HepG2 (cell line): ENCODE measurements around the gene LINGO3. TPM values are rescaled to one million over a fixed set of nuclear protein-coding genes. Genes with fewer than 3 reads are reported as not detected.

ENCODE experiments used
- GPBP1L1 ChIP-seq: sonication (generic); formaldehyde crosslinking; IDR thresholded peaks from 2 replicates; pipeline ENCODE4 v1.5.0; 2020; ENCODE audit warnings: mild to moderate bottlenecking, missing genetic modification reagents
- HNRNPH1 ChIP-seq: fragments of 200-400 bp; formaldehyde crosslinking; optimal IDR thresholded peaks from 2 replicates; pipeline ENCODE3; 2017; ENCODE audit warnings: mild to moderate bottlenecking, low read depth, low read length
- LRRFIP1 ChIP-seq: sonication (generic); formaldehyde crosslinking; conservative IDR thresholded peaks from 2 replicates; pipeline ENCODE4 v1.4.0; 2020; ENCODE audit warnings: missing genetic modification reagents
- MLLT10 ChIP-seq: sonication (generic); formaldehyde crosslinking; IDR thresholded peaks from 2 replicates; pipeline ENCODE4 v1.4.0; 2020; ENCODE audit warnings: missing genetic modification reagents
- NAIF1 ChIP-seq: sonication (generic); formaldehyde crosslinking; IDR thresholded peaks from 2 replicates; pipeline ENCODE4 v1.5.0; 2020; ENCODE audit warnings: mild to moderate bottlenecking, missing genetic modification reagents, borderline replicate concordance
- NFKBIZ ChIP-seq: IDR thresholded peaks from 2 replicates; pipeline ENCODE4 v1.6.1; 2018; ENCODE audit warnings: missing genetic modification reagents, missing compliant biosample characterization
- NFYC ChIP-seq: IDR thresholded peaks from 2 replicates; pipeline ENCODE4 v1.6.1; 2016; ENCODE audit warnings: missing genetic modification reagents, missing compliant biosample characterization
- NPAS2 ChIP-seq: sonication (generic); formaldehyde crosslinking; IDR thresholded peaks from 2 replicates; pipeline ENCODE4 v1.8.0; 2022; ENCODE audit warnings: mild to moderate bottlenecking, missing genetic modification reagents, borderline replicate concordance
- SALL2 ChIP-seq: sonication (generic); formaldehyde crosslinking; IDR thresholded peaks from 2 replicates; pipeline ENCODE4 v1.8.1; 2023; ENCODE audit warnings: mild to moderate bottlenecking, missing genetic modification reagents, inconsistent platforms
- SKIL ChIP-seq: sonication (generic); formaldehyde crosslinking; IDR thresholded peaks from 2 replicates; pipeline ENCODE4 v1.8.0; 2022; ENCODE audit warnings: missing genetic modification reagents, mild to moderate bottlenecking, moderate library complexity, borderline replicate concordance
- SMARCC2 ChIP-seq: fragments of 450-650 bp; IDR thresholded peaks from 2 replicates; pipeline ENCODE4 v1.6.1; 2017; ENCODE audit warnings: antibody characterized with exemption, mild to moderate bottlenecking
- SNAPC5 ChIP-seq: sonication (generic); formaldehyde crosslinking; IDR thresholded peaks from 2 replicates; pipeline ENCODE4 v1.8.1; 2023; ENCODE audit warnings: mild to moderate bottlenecking, missing genetic modification reagents, borderline replicate concordance
- SP140L ChIP-seq: sonication (generic); formaldehyde crosslinking; IDR thresholded peaks from 2 replicates; pipeline ENCODE4 v1.4.0; 2020; ENCODE audit warnings: missing genetic modification reagents, borderline replicate concordance
- SPEN ChIP-seq: sonication (generic); formaldehyde crosslinking; IDR thresholded peaks from 2 replicates; pipeline ENCODE4 v1.5.1; 2020; ENCODE audit warnings: low read depth, mild to moderate bottlenecking, missing genetic modification reagents
- STAG1 ChIP-seq: sonication (generic); formaldehyde crosslinking; IDR thresholded peaks from 2 replicates; pipeline ENCODE4 v1.4.0; 2020; ENCODE audit warnings: missing genetic modification reagents
- ZBTB8A ChIP-seq: sonication (generic); formaldehyde crosslinking; IDR thresholded peaks from 2 replicates; pipeline ENCODE4 v1.4.0; 2020; ENCODE audit warnings: mild to moderate bottlenecking, low read depth, missing genetic modification reagents, borderline replicate concordance
- ZNF282 ChIP-seq: fragments of 450-650 bp; IDR thresholded peaks from 2 replicates; pipeline ENCODE4 v1.6.1; 2018; ENCODE audit not compliant: partially characterized antibody
- ZNF605 ChIP-seq: sonication (generic); formaldehyde crosslinking; IDR thresholded peaks from 2 replicates; pipeline ENCODE4 v1.8.0; 2022; ENCODE audit warnings: mild to moderate bottlenecking, missing genetic modification reagents
- ZNF678 ChIP-seq: sonication (generic); formaldehyde crosslinking; IDR thresholded peaks from 2 replicates; pipeline ENCODE4 v1.4.0; 2020; ENCODE audit warnings: mild to moderate bottlenecking, missing genetic modification reagents
- ZNF782 ChIP-seq: sonication (generic); formaldehyde crosslinking; IDR thresholded peaks from 2 replicates; pipeline ENCODE4 v1.4.0; 2020; ENCODE audit warnings: missing genetic modification reagents, mild to moderate bottlenecking, borderline replicate concordance
- ZNF891 ChIP-seq: sonication (generic); formaldehyde crosslinking; IDR thresholded peaks from 2 replicates; pipeline ENCODE4 v1.5.0; 2020; ENCODE audit warnings: mild to moderate bottlenecking, missing genetic modification reagents
- ZSCAN5A ChIP-seq: sonication (generic); formaldehyde crosslinking; IDR thresholded peaks from 2 replicates; pipeline ENCODE4 v1.8.0; 2022; ENCODE audit warnings: mild to moderate bottlenecking, missing genetic modification reagents, borderline replicate concordance
- polyA plus RNA-seq, 8 experiments: library from polyadenylated mRNA; depleted of rRNA in 3 of 8; stranded (reverse) in 7 of 8; unstranded in 1 of 8; fragments of >200 nt; fragmentation: Illumina TruSeq in 4 of 8; extraction: Trizol in 4 of 8; gene quantifications; 2 replicates each; pipeline versions ENCODE4 v1.2.1 to v1.2.3, GENCODE V29; 2011 to 2016; ENCODE audit warnings: low read depth in 4 of 8, missing spikeins in 1 of 8, mixed read lengths in 1 of 8; ENCODE audit not compliant: insufficient read depth in 1 of 8
- total RNA-seq, 5 experiments: library from RNA; depleted of rRNA; stranded (reverse); fragments of >200 nt; fragmentation: Illumina TruSeq; extraction: Trizol; gene quantifications; 2 replicates each; pipeline ENCODE4 v1.2.3, GENCODE V29; 2016; ENCODE audit warnings: low read depth in 1 of 5

The LINGO3 gene
- total and polyA plus RNA-seq, 2 of the 13 experiments (the other 11 are each of a cell fraction or from before 2014, with no cell fraction given), result not detected

GRCh38 chr19:2315818-2316353, 7.9 kb upstream of the LINGO3 start (continued):
- TF ChIP-seq SKIL (CRISPR knock-in tag) (no peak), ZNF282 (no peak), HNRNPH1 (no peak), GPBP1L1 (no peak), NFKBIZ (no peak; the same call in 1 of the 2 replicates), SMARCC2 (no peak), STAG1 (CRISPR knock-in tag) (peak; percentile 93), NFYC (no peak), SNAPC5 (CRISPR knock-in tag) (0 out of 2 replicates have a peak, but pooled peaks have one; percentile 15), SP140L (no peak), ZNF605 (CRISPR knock-in tag) (peak; percentile 61; the same call in 1 of the 2 replicates), ZNF782 (CRISPR knock-in tag) (no peak), SALL2 (CRISPR knock-in tag) (no peak), MLLT10 (CRISPR knock-in tag) (no peak), ZNF891 (CRISPR knock-in tag) (no peak; the same call in 1 of the 2 replicates), ZSCAN5A (CRISPR knock-in tag) (no peak), NPAS2 (CRISPR knock-in tag) (no peak), SPEN (CRISPR knock-in tag) (no peak), NAIF1 (CRISPR knock-in tag) (no peak), ZBTB8A (CRISPR knock-in tag) (no peak), LRRFIP1 (CRISPR knock-in tag) (no peak), ZNF678 (CRISPR knock-in tag) (no peak)
